Loucy (cell line): Measurements from ENCODE around the gene CYB561D2.

Source experiments
- H2AFZ ChIP-seq: fragments of 200-600 bp; sonication (generic); 2 replicates; pipeline ENCODE4 v1.6.0; 2016; ENCODE audit warnings: antibody characterized with exemption, mild to moderate bottlenecking, low read length, moderate library complexity
- H3F3A ChIP-seq: fragments of 200-600 bp; 2 replicates; pipeline ENCODE4 v1.6.0; 2016; ENCODE audit warnings: antibody characterized with exemption, low read depth, mild to moderate bottlenecking
- H3K27me3 ChIP-seq: fragments of 200-600 bp; sonication (generic); 2 replicates; pipeline ENCODE4 v1.6.1; 2014; ENCODE audit warnings: low read length, mild to moderate bottlenecking; ENCODE audit not compliant: insufficient read depth, poor library complexity, severe bottlenecking
- H3K36me3 ChIP-seq: fragments of 200-600 bp; sonication (generic); 2 replicates; pipeline ENCODE4 v1.6.1; 2016; ENCODE audit warnings: low read length; ENCODE audit not compliant: insufficient read depth
- H3K4me1 ChIP-seq: fragments of 200-600 bp; sonication (generic); 2 replicates; pipeline ENCODE4 v1.5.1; 2014; ENCODE audit warnings: low read length, mild to moderate bottlenecking; ENCODE audit not compliant: insufficient read depth, poor library complexity, severe bottlenecking
- H3K4me2 ChIP-seq: fragments of 200-600 bp; sonication (generic); 2 replicates; pipeline ENCODE4 v1.6.0; 2014; ENCODE audit warnings: antibody characterized with exemption, low read length, low read depth, mild to moderate bottlenecking; ENCODE audit not compliant: poor library complexity, severe bottlenecking
- H3K4me3 ChIP-seq: fragments of 200-600 bp; sonication (generic); 2 replicates; pipeline ENCODE4 v1.5.1; 2014; ENCODE audit warnings: low read length, mild to moderate bottlenecking, mixed read lengths; ENCODE audit not compliant: poor library complexity, severe bottlenecking
- H3K79me2 ChIP-seq: fragments of 200-600 bp; sonication (generic); 2 replicates; pipeline ENCODE4 v1.6.1; 2014; ENCODE audit warnings: low read length; ENCODE audit not compliant: insufficient read depth
- H3K9ac ChIP-seq: fragments of 200-600 bp; sonication (generic); 2 replicates; pipeline ENCODE4 v1.6.0; 2014; ENCODE audit warnings: mild to moderate bottlenecking, low read depth, low read length, moderate library complexity; ENCODE audit not compliant: poor library complexity, severe bottlenecking
- H3K9me2 ChIP-seq: fragments of 200-600 bp; sonication (generic); replicated peaks from 2 replicates; pipeline ENCODE4 v1.6.1; 2016; ENCODE audit warnings: low read depth, low read length, mixed read lengths
- H3K9me3 ChIP-seq: fragments of 200-600 bp; sonication (generic); 2 replicates; pipeline ENCODE4 v1.6.1; 2014; ENCODE audit warnings: mild to moderate bottlenecking, antibody characterized with exemption, low read length, low read depth; ENCODE audit not compliant: insufficient read depth
- H4K20me1 ChIP-seq: fragments of 200-600 bp; sonication (generic); 2 replicates; pipeline ENCODE4 v1.6.0; 2014; ENCODE audit warnings: antibody characterized with exemption, low read length, mild to moderate bottlenecking; ENCODE audit not compliant: insufficient read depth, poor library complexity, severe bottlenecking
- EZH2phosphoT487 ChIP-seq: fragments of 200-600 bp; IDR thresholded peaks from 2 replicates; pipeline ENCODE4 v1.6.1; 2018; ENCODE audit warnings: antibody characterized with exemption, mild to moderate bottlenecking, moderate library complexity, borderline replicate concordance
- TF ChIP-seq, protein P1 (sequence below): fragments of 200-600 bp; sonication (generic); conservative IDR thresholded peaks from 2 replicates; pipeline ENCODE4 v1.5.1; 2014; ENCODE audit warnings: mild to moderate bottlenecking, antibody characterized with exemption, low read length

Gene CYB561D2

DNA sequence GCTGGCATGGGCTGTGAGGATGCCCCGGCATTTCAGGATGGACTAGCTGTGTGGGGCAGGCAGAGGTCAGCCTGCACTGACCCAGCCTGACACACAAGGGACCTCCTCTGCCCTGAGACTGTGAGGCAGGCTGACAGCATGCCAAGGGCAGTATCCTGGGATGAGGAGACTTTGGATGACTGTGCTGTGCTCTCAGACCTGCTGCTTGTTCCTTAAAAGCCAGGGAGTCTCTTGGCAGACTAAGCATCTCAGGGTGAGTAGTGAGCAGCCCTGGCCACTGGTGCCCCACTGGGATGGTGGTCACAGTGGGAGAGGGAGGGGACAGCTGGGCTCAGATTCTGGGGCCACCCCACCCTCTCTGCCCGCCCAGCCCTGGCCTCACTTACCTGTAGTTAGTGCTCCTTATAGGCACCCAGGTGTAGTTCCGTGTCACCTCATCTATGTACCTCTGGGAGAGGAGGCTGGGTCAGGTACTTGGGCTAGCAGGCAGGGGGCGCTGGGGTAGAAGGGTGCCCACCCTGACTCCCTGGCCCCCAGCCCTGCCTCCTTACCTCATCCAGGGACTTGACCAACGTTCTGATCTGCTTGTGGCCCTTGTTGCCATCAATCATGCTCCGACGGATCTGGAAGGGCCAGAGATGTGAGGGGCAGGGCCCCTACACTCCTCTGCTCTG lies 24.7 kb downstream of the CYB561D2 start:
- Histone ChIP-seq H2AFZ (no peak overlapping the region), H3K9ac (no peak overlapping the region), H3F3A (0 out of 2 replicates have a peak, but pooled peaks cover 3% of the 10 kb centered on the region), H3K9me2 (no peaks in the 10 kb centered on the region), H3K9me3 (no peaks in the 10 kb centered on the region), H3K36me3 (no peaks in the 10 kb centered on the region), H3K4me1 (peaks cover 20% of the 10 kb centered on the region), H3K4me3 (no peak overlapping the region), H3K27me3 (no peaks in the 10 kb centered on the region), H3K79me2 (no peaks in the 10 kb centered on the region), H3K4me2 (no peak overlapping the region), H4K20me1 (no peaks in the 10 kb centered on the region)
- TF ChIP-seq, protein P1, sequence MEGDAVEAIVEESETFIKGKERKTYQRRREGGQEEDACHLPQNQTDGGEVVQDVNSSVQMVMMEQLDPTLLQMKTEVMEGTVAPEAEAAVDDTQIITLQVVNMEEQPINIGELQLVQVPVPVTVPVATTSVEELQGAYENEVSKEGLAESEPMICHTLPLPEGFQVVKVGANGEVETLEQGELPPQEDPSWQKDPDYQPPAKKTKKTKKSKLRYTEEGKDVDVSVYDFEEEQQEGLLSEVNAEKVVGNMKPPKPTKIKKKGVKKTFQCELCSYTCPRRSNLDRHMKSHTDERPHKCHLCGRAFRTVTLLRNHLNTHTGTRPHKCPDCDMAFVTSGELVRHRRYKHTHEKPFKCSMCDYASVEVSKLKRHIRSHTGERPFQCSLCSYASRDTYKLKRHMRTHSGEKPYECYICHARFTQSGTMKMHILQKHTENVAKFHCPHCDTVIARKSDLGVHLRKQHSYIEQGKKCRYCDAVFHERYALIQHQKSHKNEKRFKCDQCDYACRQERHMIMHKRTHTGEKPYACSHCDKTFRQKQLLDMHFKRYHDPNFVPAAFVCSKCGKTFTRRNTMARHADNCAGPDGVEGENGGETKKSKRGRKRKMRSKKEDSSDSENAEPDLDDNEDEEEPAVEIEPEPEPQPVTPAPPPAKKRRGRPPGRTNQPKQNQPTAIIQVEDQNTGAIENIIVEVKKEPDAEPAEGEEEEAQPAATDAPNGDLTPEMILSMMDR: peak; percentile 58
- TF ChIP-seq EZH2phosphoT487: no peak

DNA sequence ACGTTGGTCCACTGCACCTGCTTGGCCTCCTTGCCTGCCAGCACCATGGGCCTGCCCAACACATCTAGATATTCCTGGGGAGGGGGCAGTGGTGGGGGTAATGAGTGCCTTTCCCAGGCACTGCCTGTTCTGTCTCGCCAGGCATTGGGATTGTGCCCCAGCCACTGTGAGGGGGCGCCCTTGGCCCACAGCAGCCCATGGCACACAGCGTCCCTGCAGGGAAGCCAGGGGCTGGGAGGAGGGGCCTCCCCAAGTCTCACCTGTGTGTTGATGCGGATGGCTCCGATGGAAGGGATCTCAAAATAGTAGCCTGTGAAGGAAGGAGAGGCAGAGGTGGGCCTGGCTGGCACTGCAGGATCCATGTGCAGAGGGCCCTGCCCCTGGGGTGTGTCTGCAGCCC lies 27.4 kb downstream of the CYB561D2 start:
- no peak overlapping the region for H3K4me2 ChIP-seq
- H3K79me2 ChIP-seq: no peaks in the 10 kb centered on the region
- TF ChIP-seq, protein P1: no peak
- no peak for TF ChIP-seq EZH2phosphoT487
- H3K4me1 ChIP-seq: peaks cover 7% of the 10 kb centered on the region
- H3K27me3 ChIP-seq: no peaks in the 10 kb centered on the region
- no peaks in the 10 kb centered on the region for H3K36me3 ChIP-seq
- no peak overlapping the region for H3K4me3 ChIP-seq
- no peak overlapping the region for H3K9ac ChIP-seq
- 0 out of 2 replicates have a peak, but pooled peaks cover under 1% of the 10 kb centered on the region for H3F3A ChIP-seq
- no peaks in the 10 kb centered on the region for H3K9me3 ChIP-seq
- no peak overlapping the region for H2AFZ ChIP-seq
- no peaks in the 10 kb centered on the region for H3K9me2 ChIP-seq
- no peaks in the 10 kb centered on the region for H4K20me1 ChIP-seq

- Histone ChIP-seq H4K20me1 (no peaks in the 10 kb centered on the region), H3K9me2 (no peaks in the 10 kb centered on the region), H3K4me1 (peaks cover 4% of the 10 kb centered on the region), H3K4me3 (no peak overlapping the region), H3F3A (no peaks in the 10 kb centered on the region), H3K4me2 (no peak overlapping the region), H3K27me3 (no peaks in the 10 kb centered on the region), H3K9ac (no peak overlapping the region), H2AFZ (no peak overlapping the region), H3K36me3 (no peaks in the 10 kb centered on the region), H3K79me2 (no peaks in the 10 kb centered on the region), H3K9me3 (no peaks in the 10 kb centered on the region)
- TF ChIP-seq, protein P1: no peak
- TF ChIP-seq EZH2phosphoT487: no peak
These were observed 28.1 kb downstream of the CYB561D2 start for GRCh38 chr3:50378757-50379156.
